GM12891 (cell line): Measurements from ENCODE around the gene RANBP10.

Experiments used
- POLR2A ChIP-seq: IDR thresholded peaks from 2 replicates; pipeline ENCODE4 v1.6.1; 2011; ENCODE audit warnings: low read depth, low read length, control low read depth
- SPI1 ChIP-seq: IDR thresholded peaks from 2 replicates; pipeline ENCODE4 v1.6.1; 2011; ENCODE audit warnings: low read depth, low read length, control low read depth
- TAF1 ChIP-seq: IDR thresholded peaks from 2 replicates; pipeline ENCODE4 v1.6.1; 2011; ENCODE audit warnings: low read depth, low read length, control low read depth

DNA sequence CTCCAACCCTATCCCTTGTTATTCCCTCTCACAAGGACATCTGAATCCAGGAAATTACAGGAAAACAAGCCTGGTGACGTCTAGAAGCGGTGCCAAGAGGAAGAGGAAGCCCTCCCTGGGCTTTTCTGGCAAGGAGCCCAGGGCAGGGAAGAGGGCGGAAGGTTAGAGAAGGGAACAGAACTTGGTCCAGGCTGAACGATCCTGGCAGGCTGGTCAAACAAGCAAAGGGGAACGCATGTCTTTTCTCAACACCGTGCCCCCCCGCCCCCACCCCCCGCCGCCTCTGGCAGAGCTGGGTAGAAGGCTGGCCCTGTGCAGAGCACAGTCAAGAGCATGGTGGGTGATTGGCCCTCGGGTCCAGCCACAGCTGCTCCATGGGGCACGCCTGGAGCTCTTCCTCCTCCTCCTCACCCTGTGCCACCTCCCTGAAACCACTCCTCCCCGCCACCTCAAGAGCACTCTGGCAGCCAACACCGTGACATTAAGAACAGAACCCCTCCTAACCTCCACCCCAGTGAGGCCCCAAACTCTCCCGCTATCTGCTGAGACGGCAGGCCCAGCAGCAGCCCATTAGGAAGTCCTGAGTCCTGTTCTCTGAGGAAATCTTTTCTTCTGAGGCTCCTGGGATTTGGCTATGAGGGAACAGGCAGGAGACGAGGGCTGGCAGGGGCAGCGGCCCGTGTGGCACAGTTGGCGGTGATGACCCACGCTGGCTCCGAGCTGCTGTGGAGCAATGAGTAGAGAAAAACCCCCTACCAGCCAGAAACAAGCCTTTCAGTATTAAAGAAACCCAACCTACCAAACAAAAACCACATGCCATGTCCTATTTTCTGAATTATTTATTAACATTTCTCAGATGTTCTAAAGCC, 132.4 kb downstream of the RANBP10 start:
- no peak for TF ChIP-seq POLR2A
- no peak for TF ChIP-seq SPI1
- TF ChIP-seq TAF1, result no peak
